ES-I3 (cell line): ENCODE measurements around the gene MUS81.

Experiments used
- H3K36me3 ChIP-seq: 2 replicates; pipeline ENCODE4 v1.6.1; 2013; ENCODE audit warnings: mild to moderate bottlenecking, low read length, control low read depth, moderate library complexity; ENCODE audit not compliant: insufficient read depth
- H3K4me1 ChIP-seq: 2 replicates; pipeline ENCODE4 v1.6.1; 2013; ENCODE audit warnings: mild to moderate bottlenecking, control low read depth, low read length; ENCODE audit not compliant: insufficient read depth
- H3K9ac ChIP-seq: 2 replicates; pipeline ENCODE4 v1.6.1; 2013; ENCODE audit warnings: low read depth, mild to moderate bottlenecking, low read length, moderate library complexity
- H3K9me3 ChIP-seq: 2 replicates; pipeline ENCODE4 v1.6.1; 2013; ENCODE audit warnings: mild to moderate bottlenecking, low read length, moderate library complexity; ENCODE audit not compliant: control insufficient read depth, insufficient read depth

Gene MUS81

GRCh38 chr11:65915101-65915820, 55.0 kb downstream of the MUS81 start:
- Histone ChIP-seq H3K9ac (peak overlapping the region; percentile 28; the same call in 1 of the 2 replicates), H3K4me1 (peaks cover 27% of the 10 kb centered on the region; the same call in 1 of the 2 replicates), H3K36me3 (no peaks in the 10 kb centered on the region), H3K9me3 (no peaks in the 10 kb centered on the region)

- Histone ChIP-seq H3K9ac (peak overlapping the region; percentile 40), H3K4me1 (peaks cover 27% of the 10 kb centered on the region; the same call in 1 of the 2 replicates), H3K36me3 (no peaks in the 10 kb centered on the region), H3K9me3 (no peaks in the 10 kb centered on the region)
These were observed 55.6 kb downstream of the MUS81 start for GRCh38 chr11:65915821-65916251.
